SH-SY5Y (cell line): Measurements from ENCODE around the gene FOXK2.

ENCODE experiments used
- GATA2 ChIP-seq: IDR thresholded peaks from 2 replicates; pipeline ENCODE4 v1.6.1; 2011; ENCODE audit warnings: mild to moderate bottlenecking, low read depth, low read length
- GATA3 ChIP-seq: IDR thresholded peaks from 2 replicates; pipeline ENCODE4 v1.6.1; 2011; ENCODE audit warnings: low read depth, mild to moderate bottlenecking, low read length, moderate library complexity

DNA sequence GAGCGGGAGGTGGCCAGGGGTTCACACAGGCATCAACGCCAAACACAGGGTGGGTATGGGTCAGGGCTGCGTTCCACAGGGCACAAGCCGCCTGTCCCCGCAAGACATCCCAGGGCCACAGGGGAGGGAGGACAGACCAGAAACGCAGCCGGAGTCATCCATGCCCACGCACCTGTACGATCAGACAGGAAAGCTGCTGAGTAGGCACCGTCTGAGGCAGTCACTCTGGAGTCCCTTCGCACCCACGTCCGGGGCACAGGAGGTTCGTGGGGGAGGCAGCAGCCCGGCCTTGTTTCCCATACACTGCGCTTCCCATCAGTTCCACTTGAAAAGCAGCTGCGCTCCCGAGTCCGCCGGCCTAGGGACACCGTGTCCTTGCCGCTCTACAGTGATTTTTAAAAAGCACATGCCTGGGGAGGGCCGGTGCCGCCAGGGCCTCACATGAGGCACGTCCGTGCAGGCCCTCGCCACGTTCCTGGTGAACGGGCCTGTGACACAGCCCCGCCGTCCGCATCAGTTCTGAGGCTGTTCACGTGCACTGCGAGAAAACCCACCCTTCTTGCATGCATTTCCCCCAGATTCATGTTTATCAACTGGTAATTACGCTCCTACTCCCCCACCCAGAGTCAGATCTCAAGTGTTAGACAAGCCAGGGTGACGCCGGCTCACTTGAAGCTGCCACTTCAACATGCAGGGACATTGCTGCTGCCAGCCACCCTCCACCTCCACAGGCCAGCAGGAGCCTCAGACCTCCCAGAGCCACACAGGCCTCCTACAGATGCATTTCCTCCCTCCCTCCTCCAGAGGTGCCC, 94.0 kb downstream of the FOXK2 start:
- TF ChIP-seq GATA3 (no peak), GATA2 (no peak)
